Lung (tissue), 12 donors: ENCODE measurements around the gene AHNAK. TPM values are rescaled to one million over a fixed set of nuclear protein-coding genes. Genes with fewer than 3 reads are reported as not detected.

Experiments used
- ATAC-seq: fragments of 200-7000 bp; cut with Tn5 transposase; one replicate; pipeline ENCODE4 v1.9.1; 2020; ENCODE audit warnings: moderate number of reproducible peaks; ENCODE audit not compliant: insufficient read depth, low FRiP score
- DNase-seq, 3 donors: peaks; one replicate each; pipeline ENCODE4 v3.0.0-alpha.2; 2013 to 2017
- H3K27ac ChIP-seq, 2 donors: one replicate each; pipeline ENCODE4 v1.5.1; 2013; ENCODE audit warnings: mild to moderate bottlenecking in 2 of 2, moderate library complexity in 2 of 2, control low read depth in 1 of 2, inconsistent platforms in 1 of 2, low read depth in 1 of 2, low read length in 1 of 2
- H3K27me3 ChIP-seq, 3 donors: one replicate each; pipeline ENCODE4 v1.5.1; 2013; ENCODE audit warnings: low read length in 2 of 3; ENCODE audit not compliant: control insufficient read depth in 3 of 3, insufficient read depth in 3 of 3
- H3K36me3 ChIP-seq, 4 donors: one replicate each; pipeline ENCODE4 v1.5.1; 2013; ENCODE audit warnings: low read length in 4 of 4, mild to moderate bottlenecking in 1 of 4, moderate library complexity in 1 of 4; ENCODE audit not compliant: control insufficient read depth in 4 of 4, insufficient read depth in 4 of 4
- H3K4me1 ChIP-seq, 5 donors: one replicate each; pipeline ENCODE4 v1.5.1; 2013; ENCODE audit warnings: low read length in 5 of 5, mild to moderate bottlenecking in 2 of 5, moderate library complexity in 1 of 5; ENCODE audit not compliant: control insufficient read depth in 5 of 5, insufficient read depth in 5 of 5
- H3K4me3 ChIP-seq: one replicate; pipeline ENCODE4 v1.5.1; 2013; ENCODE audit warnings: mild to moderate bottlenecking, control low read depth, moderate library complexity
- H3K9ac ChIP-seq, 2 donors: one replicate each; pipeline ENCODE4 v1.5.1; 2013; ENCODE audit warnings: low read length in 2 of 2, control low read depth in 1 of 2; ENCODE audit not compliant: insufficient read depth in 1 of 2
- H3K9me3 ChIP-seq, 4 donors: one replicate each; pipeline ENCODE4 v1.5.1; 2013; ENCODE audit warnings: low read length in 3 of 4, mild to moderate bottlenecking in 1 of 4, moderate library complexity in 1 of 4; ENCODE audit not compliant: control insufficient read depth in 4 of 4, insufficient read depth in 3 of 4
- CTCF ChIP-seq: IDR thresholded peaks from 2 replicates; pipeline ENCODE4 v1.5.1; 2012; ENCODE audit warnings: mild to moderate bottlenecking; ENCODE audit errors: control extremely low read depth, extremely low read depth
- WGBS, 2 donors: extraction: QIAGEN DNeasy Blood & Tissue Kit; methylation state at CpG; one replicate each; pipeline ENCODE4 v1.1.7; 2013; 5-methylcytosine and 5-hydroxymethylcytosine counted together
- polyA plus RNA-seq, 2 donors: library from polyadenylated mRNA; stranded (reverse); fragments of 200-250 nt; gene quantifications; one replicate each; pipeline ENCODE4 v1.2.1, GENCODE V29; 2013
- total RNA-seq, 2 donors: library from RNA; depleted of rRNA in 1 of 2; stranded (reverse); fragments of >200 nt in 1 of 2; gene quantifications; one replicate each; pipeline ENCODE4 v1.2.1, GENCODE V29; 2014 to 2021
- donor health status: control.
- donor health status: control.
- donor health status: Bipolar disorder and iron deficiency.
- donor health status: healthy.
- donor health status: DM: yes; HTN: yes; CAD: no.

AHNAK gene
- total and polyA plus RNA-seq, 4 donors: 66.5 to 707 (median 238) TPM

- Histone ChIP-seq H3K4me1 (peaks cover 0 to 42% (median 8%) of the 10 kb centered on the region in 5 donors), H3K27me3 (no peaks in the 10 kb centered on the region), H3K9me3 (no peaks in the 10 kb centered on the region), H3K9ac (no peak overlapping the region), H3K4me3 (no peak overlapping the region), H3K36me3 (peaks cover 0 to 3% (median 0%) of the 10 kb centered on the region in 4 donors), H3K27ac (no peak overlapping the region)
- ATAC-seq (no peak), DNase-seq (no peak)
- 28 to 47% methylated on average over 12 of the region's 12 CpGs for WGBS, 2 donors
- TF ChIP-seq CTCF: no peak
Measured at GRCh38 chr11:62393061-62393611, 153.5 kb downstream of the AHNAK start.

DNA sequence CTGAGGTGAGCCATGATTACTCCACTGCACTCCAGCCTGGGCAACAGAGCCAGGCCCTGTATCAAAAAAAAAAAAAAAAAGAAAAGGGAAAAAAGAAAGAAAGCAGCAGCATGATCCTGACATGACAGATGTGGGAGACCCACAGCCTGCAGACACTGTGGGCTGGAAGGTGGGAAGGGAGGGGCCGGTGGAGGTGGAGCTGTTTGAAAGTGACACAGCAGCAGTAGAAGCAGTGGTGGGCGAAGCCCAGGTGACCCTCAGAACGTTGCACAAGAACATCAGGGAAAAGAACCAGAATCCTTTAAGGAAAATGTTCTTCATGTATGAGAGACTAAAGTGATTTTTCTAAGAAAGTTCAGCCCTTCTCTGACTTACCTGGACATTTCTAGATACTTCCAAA, 154.1 kb downstream of the AHNAK start:
- 84 to 85% methylated on average over 3 of the region's 3 CpGs for WGBS, 2 donors
- H3K4me3 ChIP-seq: no peak overlapping the region
- DNase-seq: no peak
- no peak overlapping the region for H3K27ac ChIP-seq
- TF ChIP-seq CTCF: no peak
- no peaks in the 10 kb centered on the region for H3K9me3 ChIP-seq
- H3K36me3 ChIP-seq: peaks cover 0 to 3% (median 0%) of the 10 kb centered on the region in 4 donors
- H3K27me3 ChIP-seq: no peaks in the 10 kb centered on the region
- H3K4me1 ChIP-seq: peaks cover 0 to 36% (median 8%) of the 10 kb centered on the region in 5 donors
- no peak for ATAC-seq
- no peak overlapping the region for H3K9ac ChIP-seq

- WGBS, 2 donors: 90 to 92% methylated on average over 16 of the region's 16 CpGs
- DNase-seq: no peak
- H3K36me3 ChIP-seq: peaks cover 0 to 3% (median 0%) of the 10 kb centered on the region in 4 donors
Measured at GRCh38 chr11:62391642-62392425, 154.8 kb downstream of the AHNAK start.

More at GRCh38 chr11:62391642-62392425, 154.8 kb downstream of the AHNAK start:
- Histone ChIP-seq H3K4me1 (peaks cover 0 to 29% (median 6%) of the 10 kb centered on the region in 5 donors), H3K9ac (no peak overlapping the region), H3K27me3 (no peaks in the 10 kb centered on the region), H3K9me3 (no peaks in the 10 kb centered on the region), H3K27ac (no peak overlapping the region), H3K4me3 (no peak overlapping the region)
- no peak for TF ChIP-seq CTCF
- ATAC-seq: no peak
